A549 (cell line): Measurements from ENCODE around the gene APP.

Experiments
- CEBPB ChIP-seq, 2 experiments: fragments of >200 bp in 1 of 2; sonication (Bioruptor Twin) in 1 of 2; formaldehyde crosslinking in 1 of 2; IDR thresholded peaks; 2 replicates each; pipeline ENCODE4 v1.6.1; 2012 to 2016
- CTCF ChIP-seq: fragments of >200 bp; sonication (Bioruptor Twin); formaldehyde crosslinking; IDR thresholded peaks from 3 replicates; pipeline ENCODE4 v1.5.1; 2016
- ELK1 ChIP-seq: fragments of 150-350 bp; IDR thresholded peaks from 2 replicates; pipeline ENCODE4 v1.6.1; 2014; ENCODE audit warnings: low read depth, mild to moderate bottlenecking, low read length
- HDAC2 ChIP-seq: fragments of 200-600 bp; sonication (generic); IDR thresholded peaks from 2 replicates; pipeline ENCODE4 v1.6.1; 2016
- JUN ChIP-seq, 2 experiments: fragments of >200 bp; sonication (Bioruptor Twin); formaldehyde crosslinking; IDR thresholded peaks; 2 replicates in 1 of 2; 3 replicates in 1 of 2; pipeline ENCODE4 v1.6.1; 2016 to 2017
- MAFK ChIP-seq: fragments of 450-650 bp; IDR thresholded peaks from 2 replicates; pipeline ENCODE4 v1.6.1; 2014; ENCODE audit not compliant: partially characterized antibody
- POLR2A ChIP-seq: IDR thresholded peaks from 2 replicates; pipeline ENCODE4 v1.6.1; 2012; ENCODE audit warnings: mild to moderate bottlenecking, low read length
- RARB ChIP-seq: fragments of 250-450 bp; sonication (Bioruptor Pico); IDR thresholded peaks from 2 replicates; pipeline ENCODE4 v1.8.0; 2021; ENCODE audit warnings: mild to moderate bottlenecking, moderate library complexity
- ZFP36 ChIP-seq: fragments of 450-650 bp; IDR thresholded peaks from 2 replicates; pipeline ENCODE4 v1.6.1; 2014; ENCODE audit warnings: borderline replicate concordance; ENCODE audit not compliant: partially characterized antibody
- ZSCAN20 ChIP-seq: fragments of 250-450 bp; sonication (Bioruptor Pico); IDR thresholded peaks from 2 replicates; pipeline ENCODE4 v1.8.0; 2022; ENCODE audit warnings: mild to moderate bottlenecking, moderate library complexity

- TF ChIP-seq CTCF: no peak
- no peak for TF ChIP-seq ZFP36
- no peak for TF ChIP-seq POLR2A
- TF ChIP-seq CEBPB (IDR thresholded peaks at IDR 0.05): no peak
- TF ChIP-seq RARB: no peak
- TF ChIP-seq ELK1: no peak
- TF ChIP-seq MAFK: no peak
- no peak for TF ChIP-seq ZSCAN20 (CRISPR knock-in tag)
- no peak for TF ChIP-seq JUN (IDR thresholded peaks at IDR 0.05)
- TF ChIP-seq HDAC2: no peak
Measured at GRCh38 chr21:25912402-25912746, 258.2 kb downstream of the APP start.
